Transverse colon (tissue), 4 donors: ENCODE measurements around the gene DHRS9. TPM values are rescaled to one million over a fixed set of nuclear protein-coding genes. Genes with fewer than 3 reads are reported as not detected.

ENCODE experiments used
- DNase-seq: peaks from one replicate; pipeline ENCODE4 v3.0.0-alpha.2; 2019
- H3K27ac ChIP-seq, 4 donors: fragments of 200-600 bp; sonication (generic); 2 replicates each; pipeline ENCODE4 v1.5.1; 2016 to 2018; ENCODE audit warnings: inconsistent platforms in 4 of 4
- H3K27me3 ChIP-seq: fragments of 200-600 bp; sonication (generic); 2 replicates; pipeline ENCODE4 v1.5.1; 2017; ENCODE audit warnings: inconsistent platforms
- H3K36me3 ChIP-seq, 4 donors: fragments of 200-600 bp; sonication (generic); 2 replicates each; pipeline ENCODE4 v1.5.1; 2017 to 2019; ENCODE audit warnings: inconsistent platforms in 4 of 4
- H3K4me1 ChIP-seq, 4 donors: fragments of 200-600 bp; sonication (generic); 2 replicates each; pipeline ENCODE4 v1.5.1; 2017 to 2020; ENCODE audit warnings: inconsistent platforms in 4 of 4
- H3K4me3 ChIP-seq, 4 donors: fragments of 200-600 bp; sonication (generic); 1 replicate in 1 of 4; 2 replicates in 3 of 4; pipeline versions ENCODE4 v1.5.1 to v1.6.1; 2017 to 2019; ENCODE audit warnings: inconsistent platforms in 4 of 4
- H3K9me3 ChIP-seq, 2 donors: fragments of 200-600 bp; sonication (generic); 2 replicates each; pipeline ENCODE4 v1.5.1; 2017 to 2019; ENCODE audit warnings: inconsistent platforms in 2 of 2
- CTCF ChIP-seq, 5 experiments: fragments of 200-600 bp in 3 of 5; fragments of 450-650 bp in 2 of 5; sonication (generic) in 3 of 5; IDR thresholded peaks; 1 replicate in 2 of 5; 2 replicates in 3 of 5; pipeline ENCODE4 v1.5.1; 2016 to 2017; ENCODE audit warnings: antibody characterized with exemption in 5 of 5, inconsistent platforms in 3 of 5, mild to moderate bottlenecking in 2 of 5, moderate library complexity in 1 of 5
- EP300 ChIP-seq: sonication (generic); formaldehyde crosslinking; IDR thresholded peaks from one replicate; pipeline ENCODE4 v1.6.1; 2017; ENCODE audit warnings: antibody characterized with exemption, low read depth
- POLR2A ChIP-seq: fragments of 450-650 bp; IDR thresholded peaks from one replicate; pipeline ENCODE4 v1.6.1; 2016; ENCODE audit warnings: antibody characterized with exemption, mild to moderate bottlenecking, moderate library complexity
- POLR2AphosphoS5 ChIP-seq, 3 donors: sonication (generic); formaldehyde crosslinking; IDR thresholded peaks; one replicate each; pipeline ENCODE4 v1.6.1; 2016; ENCODE audit warnings: antibody characterized with exemption in 3 of 3
- WGBS, 2 donors: methylation state at CpG; one replicate each; pipeline ENCODE4 v1.1.5; 2018; ENCODE audit warnings: low coverage in 1 of 2; 5-methylcytosine and 5-hydroxymethylcytosine counted together
- in situ Hi-C, 4 donors: fragments of 200-750 bp; cut with MboI; loops; one replicate each; pipeline versions ENCODE4 v1.15.0 to v1.15.1; 2017; ENCODE audit warnings: low sequenced_read_pairs in 3 of 4, low pct_ligation_motif_present in 1 of 4, low pct_unique_long_range_greater_than_20kb in 1 of 4
- intact Hi-C: fragments of 100-400 bp; cut with DNase I; formaldehyde crosslinking; loops from one replicate; pipeline ENCODE4 v1.15.1; 2023; ENCODE audit warnings: low total_unique reads
- total RNA-seq, 4 donors: library from RNA; depleted of rRNA; stranded (reverse); fragments of >200 nt; gene quantifications; one replicate each; pipeline ENCODE4 v1.1.0, GENCODE V29; 2016

Gene DHRS9
- total RNA-seq, 4 donors from 2014 or later: 20.9 to 257 (median 153) TPM

GRCh38 chr2:169036736-169037440 is 32.5 kb upstream of the DHRS9 start:
- no peak overlapping the region for H3K4me3 ChIP-seq
- in situ Hi-C loops: no loop called here
- intact Hi-C loops: no loop called here
- WGBS, 2 donors: 67 to 70% methylated on average over 4 of the region's 4 CpGs
- peaks cover 0 to 17% (median 6%) of the 10 kb centered on the region in 4 donors for H3K4me1 ChIP-seq
- H3K27me3 ChIP-seq: no peaks in the 10 kb centered on the region
- H3K36me3 ChIP-seq: no peaks in the 10 kb centered on the region
- TF ChIP-seq POLR2AphosphoS5 (IDR thresholded peaks at IDR 0.05) (no peak), EP300 (no peak), CTCF (IDR thresholded peaks at IDR 0.05) (no peak), POLR2A (no peak)
- peak overlapping the region in 2 of 4 donors; percentile 12 to 18 for H3K27ac ChIP-seq
- no peak for DNase-seq
- H3K9me3 ChIP-seq: peaks cover 0 to 1% of the 10 kb centered on the region in 2 donors

- no peaks in the 10 kb centered on the region for H3K27me3 ChIP-seq
- WGBS, 2 donors: 44 to 64% methylated on average over 2 of the region's 2 CpGs
- peak overlapping the region in 3 of 4 donors; percentile 12 to 40 (median 35) for H3K27ac ChIP-seq
- H3K9me3 ChIP-seq: peaks cover 0 to 9% of the 10 kb centered on the region in 2 donors
- DNase-seq: no peak
- in situ Hi-C loops (no loop called here), intact Hi-C loops (no loop called here)
- H3K36me3 ChIP-seq: no peaks in the 10 kb centered on the region
- no peak overlapping the region for H3K4me3 ChIP-seq
- H3K4me1 ChIP-seq: peaks cover 0 to 17% (median 6%) of the 10 kb centered on the region in 4 donors
- no peak for TF ChIP-seq EP300
- no peak for TF ChIP-seq CTCF (IDR thresholded peaks at IDR 0.05)
- no peak for TF ChIP-seq POLR2A
- no peak for TF ChIP-seq POLR2AphosphoS5 (IDR thresholded peaks at IDR 0.05)
These were observed 31.0 kb upstream of the DHRS9 start for GRCh38 chr2:169038338-169038757.

GRCh38 chr2:169039702-169040101 is 29.7 kb upstream of the DHRS9 start:
- WGBS, 2 donors: 77 to 78% methylated on average over 3 to 4 of the region's 4 CpGs
- no peak for DNase-seq
- TF ChIP-seq POLR2A (no peak), EP300 (no peak), CTCF (IDR thresholded peaks at IDR 0.05) (no peak), POLR2AphosphoS5 (IDR thresholded peaks at IDR 0.05) (no peak)
- in situ Hi-C loops: no loop called here
- intact Hi-C loops: no loop called here
- Histone ChIP-seq H3K27ac (no peak overlapping the region), H3K36me3 (no peaks in the 10 kb centered on the region), H3K27me3 (no peaks in the 10 kb centered on the region), H3K4me3 (no peak overlapping the region), H3K4me1 (peaks cover 0 to 17% (median 6%) of the 10 kb centered on the region in 4 donors), H3K9me3 (peaks cover 0 to 9% of the 10 kb centered on the region in 2 donors)

GRCh38 chr2:169041594-169041993 is 27.8 kb upstream of the DHRS9 start:
- intact Hi-C loops: no loop called here
- in situ Hi-C loops: no loop called here
- peaks cover 0 to 8% (median 3%) of the 10 kb centered on the region in 4 donors for H3K4me1 ChIP-seq
- no peaks in the 10 kb centered on the region for H3K27me3 ChIP-seq
- no peak overlapping the region for H3K4me3 ChIP-seq
- 22 to 43% methylated on average over 1 of the region's 1 CpG for WGBS, 2 donors
- TF ChIP-seq CTCF (IDR thresholded peaks at IDR 0.05): no peak
- TF ChIP-seq POLR2A: no peak
- TF ChIP-seq EP300: no peak
- no peak for TF ChIP-seq POLR2AphosphoS5 (IDR thresholded peaks at IDR 0.05)
- H3K36me3 ChIP-seq: no peaks in the 10 kb centered on the region
- peaks cover 0 to 9% of the 10 kb centered on the region in 2 donors for H3K9me3 ChIP-seq
- no peak overlapping the region for H3K27ac ChIP-seq
- DNase-seq: no peak
